ENCODE results near the gene PLSCR1. TPM values are rescaled to one million over a fixed set of nuclear protein-coding genes. Genes with fewer than 3 reads are reported as not detected.

PLSCR1 gene
- total and polyA plus RNA-seq, 2 of the 4 experiments (the other 2 are of a cell fraction) = 5.6 to 13.2 TPM

DNA sequence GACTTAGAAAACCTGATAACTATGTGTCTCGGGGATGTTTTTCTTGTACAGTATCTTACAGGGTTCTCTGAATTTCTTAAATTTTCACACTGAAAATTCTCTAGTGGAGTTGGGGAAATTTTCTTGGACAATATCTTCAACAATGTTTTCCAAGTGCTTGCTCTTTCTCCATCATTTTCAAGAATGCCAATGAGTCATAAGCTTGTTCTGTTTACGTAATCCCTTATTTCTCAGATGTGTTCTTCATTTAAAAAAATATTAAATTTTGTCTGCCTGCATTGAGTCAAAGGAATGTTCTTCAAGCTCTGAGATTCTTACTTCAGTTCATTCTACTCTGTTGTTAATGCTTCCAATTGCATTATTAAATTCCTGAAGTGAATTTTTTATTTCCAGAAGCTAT lies 53.1 kb downstream of the PLSCR1 start:
- in situ Hi-C loops (cut with MboI; ENCODE audit: low sequenced_read_pairs) (no loop called here), dilution Hi-C loops (cut with HindIII; ENCODE audit: low sequenced_read_pairs, unreplicated experiment) (no loop called here), intact Hi-C loops (cut with micrococcal nuclease) (no loop called here)
- Histone ChIP-seq H3K56ac (ENCODE audit: extremely low read depth, insufficient read depth, low read length) (no peak overlapping the region), H3K27ac (ENCODE audit: insufficient read depth, low read length) (no peak overlapping the region), H3K18ac (ENCODE audit: low read depth, low read length) (no peak overlapping the region), H4K8ac (ENCODE audit: low read depth in 2 of 2, low read length in 2 of 2) (no peak overlapping the region), H3K9me1 (ENCODE audit: insufficient read depth, low read length) (no peaks in the 10 kb centered on the region), H2BK5ac (ENCODE audit: low read depth, low read length, poor library complexity, severe bottlenecking) (no peak overlapping the region), H3K79me1 (ENCODE audit: low read depth in 1 of 2, low read length in 2 of 2) (no peaks in the 10 kb centered on the region), H2BK20ac (ENCODE audit: low read depth, low read length) (no peak overlapping the region), H4K5ac (ENCODE audit: low read depth, low read length) (no peak overlapping the region), H2BK15ac (ENCODE audit: low read depth, low read length) (no peak overlapping the region), H2AFZ (replicated peaks; ENCODE audit: low read length, poor library complexity) (no peak overlapping the region), H3K27me3 (ENCODE audit: control insufficient read depth, insufficient read depth, low read length) (no peaks in the 10 kb centered on the region), H3K36me3 (ENCODE audit: control insufficient read depth, insufficient read depth, low read length) (no peaks in the 10 kb centered on the region), H3K9me3 (ENCODE audit: control insufficient read depth, insufficient read depth, low read length) (peaks cover 2% of the 10 kb centered on the region; the same call in 1 of the 2 replicates), H3K4ac (ENCODE audit: low read depth, low read length) (no peak overlapping the region), H3K14ac (replicated peaks; ENCODE audit: low read depth, low read length) (no peak overlapping the region), H3K4me1 (ENCODE audit: control insufficient read depth, insufficient read depth, low read length) (no peaks in the 10 kb centered on the region), H2AK5ac (ENCODE audit: low read depth, low read length) (no peak overlapping the region), H2AK9ac (replicated peaks; ENCODE audit: low read depth, low read length, poor library complexity) (no peak overlapping the region), H3K4me3 (ENCODE audit: insufficient read depth, low read depth, low read length) (no peak overlapping the region), H3K4me2 (ENCODE audit: low read depth, low read length) (no peak overlapping the region), H3K23ac (ENCODE audit: low read depth, low read length) (no peak overlapping the region), H4K20me1 (ENCODE audit: insufficient read depth, low read length) (no peaks in the 10 kb centered on the region), H3K9ac (ENCODE audit: low read depth, low read length) (no peak overlapping the region), H2BK120ac (ENCODE audit: low read depth, low read length) (no peak overlapping the region), H4K91ac (ENCODE audit: insufficient read depth, low read depth, low read length) (no peak overlapping the region)
- no peak; the same call in 1 of the 2 replicates for ATAC-seq (ENCODE audit: low read depth)
- DNase-seq = peak; percentile 71
- TF ChIP-seq CEBPB (IDR thresholded peaks at IDR 0.05; ENCODE audit: low read depth, low read length) (no peak), FOS (IDR thresholded peaks at IDR 0.05; ENCODE audit: low read depth, low read length) (0 out of 2 replicates have a peak, but pooled peaks have one; percentile 36), CHD1 (IDR thresholded peaks at IDR 0.05; ENCODE audit: low read depth, low read length) (no peak), MXI1 (IDR thresholded peaks at IDR 0.05; ENCODE audit: borderline replicate concordance, low read depth, low read length) (no peak)
- ChIA-PET POLR2A (ENCODE audit: unreplicated experiment) (no interaction called here), CTCF (interaction anchor here (1.2 kb wide), 1 partner anchor 11 kb away, joined by 3 read pairs; no protein-coding TSS in a partner anchor)
- BruUV-seq (replicated peaks) = no TSS peak
- WGBS, 2 experiments (ENCODE audit: extremely low coverage in 2 of 2, insufficient read length in 1 of 2) = no CpG with 5 or more reads among the region's 2 CpGs

Measured in IMR-90 (cell line).